Neuronal stem cell (in vitro differentiated cells): ENCODE data around the gene ZSWIM4.

ENCODE experiments used
- DNase-seq: peaks from one replicate; pipeline ENCODE4 v3.0.0-alpha.2; 2013; ENCODE audit warnings: low spot score
- H2AFZ ChIP-seq: one replicate; pipeline ENCODE4 v1.6.1; 2013; ENCODE audit warnings: mild to moderate bottlenecking, low read length, inconsistent platforms
- H2AK5ac ChIP-seq: 2 replicates; pipeline ENCODE4 v1.6.1; 2013; ENCODE audit warnings: low read depth, mild to moderate bottlenecking, inconsistent platforms, low read length, moderate library complexity, mixed read lengths
- H2BK120ac ChIP-seq: 2 replicates; pipeline ENCODE4 v1.6.1; 2013; ENCODE audit warnings: low read depth, mild to moderate bottlenecking, inconsistent platforms, low read length, moderate library complexity, mixed read lengths
- H2BK12ac ChIP-seq: one replicate; pipeline ENCODE4 v1.6.1; 2013; ENCODE audit warnings: low read length, inconsistent platforms
- H2BK15ac ChIP-seq: 2 replicates; pipeline ENCODE4 v1.6.1; 2013; ENCODE audit warnings: mild to moderate bottlenecking, low read length, inconsistent platforms, mixed read lengths
- H2BK5ac ChIP-seq: one replicate; pipeline ENCODE4 v1.6.1; 2013; ENCODE audit warnings: inconsistent platforms, mild to moderate bottlenecking, low read length, moderate library complexity
- H3K14ac ChIP-seq: one replicate; pipeline ENCODE4 v1.6.1; 2013; ENCODE audit warnings: low read length, inconsistent platforms
- H3K18ac ChIP-seq: 2 replicates; pipeline ENCODE4 v1.6.1; 2013; ENCODE audit warnings: low read length, inconsistent platforms
- H3K23ac ChIP-seq: 2 replicates; pipeline ENCODE4 v1.6.1; 2013; ENCODE audit warnings: low read depth, mild to moderate bottlenecking, mixed read lengths, low read length, inconsistent platforms; ENCODE audit not compliant: poor library complexity
- H3K27ac ChIP-seq: replicated peaks from 3 replicates; pipeline ENCODE4 v1.5.1; 2013; ENCODE audit warnings: low read length, inconsistent platforms
- H3K27me3 ChIP-seq, 3 experiments: 2 replicates each; pipeline ENCODE4 v1.6.1; 2013; ENCODE audit warnings: low read length in 3 of 3, mild to moderate bottlenecking in 2 of 3, inconsistent platforms in 1 of 3, low read depth in 1 of 3, mixed read lengths in 1 of 3, moderate library complexity in 1 of 3; ENCODE audit not compliant: control insufficient read depth in 3 of 3, insufficient read depth in 3 of 3
- H3K36me3 ChIP-seq, 2 donors: replicated peaks in 1 of 2; 2 replicates each; pipeline ENCODE4 v1.6.1; 2013; ENCODE audit warnings: low read length in 2 of 2; ENCODE audit not compliant: control insufficient read depth in 2 of 2, insufficient read depth in 2 of 2
- H3K4ac ChIP-seq: 2 replicates; pipeline ENCODE4 v1.6.1; 2013; ENCODE audit warnings: inconsistent platforms, mild to moderate bottlenecking, low read length, moderate library complexity
- H3K4me1 ChIP-seq, 2 donors: 1 replicate in 1 of 2; 2 replicates in 1 of 2; pipeline ENCODE4 v1.6.1; 2013; ENCODE audit warnings: low read length in 2 of 2, low read depth in 1 of 2; ENCODE audit not compliant: control insufficient read depth in 2 of 2, insufficient read depth in 1 of 2
- H3K4me2 ChIP-seq: one replicate; pipeline ENCODE4 v1.6.1; 2013; ENCODE audit warnings: mild to moderate bottlenecking, low read length, inconsistent platforms; ENCODE audit not compliant: insufficient read depth, poor library complexity, severe bottlenecking
- H3K4me3 ChIP-seq, 2 donors: 2 replicates each; pipeline ENCODE4 v1.5.1; 2013; ENCODE audit warnings: low read length in 2 of 2, mild to moderate bottlenecking in 2 of 2, inconsistent platforms in 1 of 2, moderate library complexity in 1 of 2
- H3K79me1 ChIP-seq: one replicate; pipeline ENCODE4 v1.6.1; 2013; ENCODE audit warnings: low read depth, mild to moderate bottlenecking, inconsistent platforms, low read length, moderate library complexity
- H3K9ac ChIP-seq: one replicate; pipeline ENCODE4 v1.6.1; 2013; ENCODE audit warnings: mild to moderate bottlenecking, low read depth, low read length, inconsistent platforms; ENCODE audit not compliant: poor library complexity
- H3K9me3 ChIP-seq, 2 donors: replicated peaks in 1 of 2; 2 replicates each; pipeline versions ENCODE3 to v1.6.1; 2013; ENCODE audit warnings: low read length in 2 of 2, mild to moderate bottlenecking in 2 of 2, inconsistent platforms in 1 of 2, low read depth in 1 of 2, mixed read lengths in 1 of 2, moderate library complexity in 1 of 2; ENCODE audit not compliant: control insufficient read depth in 2 of 2, insufficient read depth in 1 of 2
- H4K8ac ChIP-seq: one replicate; pipeline ENCODE4 v1.6.1; 2013; ENCODE audit warnings: low read depth, mild to moderate bottlenecking, inconsistent platforms, low read length, moderate library complexity
- H4K91ac ChIP-seq: one replicate; pipeline ENCODE4 v1.6.1; 2013; ENCODE audit warnings: low read length, low read depth, mild to moderate bottlenecking, inconsistent platforms; ENCODE audit not compliant: poor library complexity
- WGBS, 2 donors: extraction: QIAGEN DNeasy Blood & Tissue Kit; methylation state at CpG; one replicate each; pipeline ENCODE4 v1.1.7; 2013; ENCODE audit warnings: missing lambda C conversion rate in 2 of 2, mixed read lengths in 1 of 2; ENCODE audit not compliant: insufficient read length in 2 of 2, insufficient replicate concordance in 1 of 2; ENCODE audit errors: extremely low coverage in 2 of 2; 5-methylcytosine and 5-hydroxymethylcytosine counted together

ZSWIM4 gene

GRCh38 chr19:13876834-13877233 is 81.6 kb downstream of the ZSWIM4 start, which contains the start of gene NANOS3:
TSS of gene NANOS3 (plus strand) at chr19:13877134. CDS start at chr19:13877249, 115 bp downstream.
- peak within 1 kb of the TSS; percentile 81 for H3K23ac ChIP-seq
- no peak within 1 kb of the TSS for H4K91ac ChIP-seq
- H3K79me1 ChIP-seq: no peaks in the 10 kb centered on the region
- no peak within 1 kb of the TSS for H2BK120ac ChIP-seq
- H3K4ac ChIP-seq: no peak within 1 kb of the TSS
- peaks cover 21% of the 10 kb centered on the region in 2 donors for H3K4me1 ChIP-seq
- H3K27me3 ChIP-seq: peaks cover 0 to 3% (median 2%) of the 10 kb centered on the region in 3 experiments
- no CpG with 5 or more reads among the region's 5 CpGs for WGBS, 2 donors
- no peak within 1 kb of the TSS for H2BK12ac ChIP-seq
- peak within 1 kb of the TSS; percentile 60 for H3K18ac ChIP-seq
- no peak within 1 kb of the TSS for H2BK5ac ChIP-seq
- no peak within 1 kb of the TSS for H4K8ac ChIP-seq
- H3K4me2 ChIP-seq: no peak within 1 kb of the TSS
- H2BK15ac ChIP-seq: peak within 1 kb of the TSS; percentile 99
- peak within 1 kb of the TSS; percentile 74 for H3K9ac ChIP-seq
- H2AK5ac ChIP-seq: peak within 1 kb of the TSS; percentile 68
- no peaks in the 10 kb centered on the region for H3K36me3 ChIP-seq
- no peaks in the 10 kb centered on the region for H3K9me3 ChIP-seq
- no peak within 1 kb of the TSS for H3K4me3 ChIP-seq
- no peak within 1 kb of the TSS for H3K14ac ChIP-seq
- no peak for DNase-seq
- H2AFZ ChIP-seq: no peak within 1 kb of the TSS
- no peak within 1 kb of the TSS for H3K27ac ChIP-seq

GRCh38 chr19:13877303-13877702 is 82.1 kb downstream of the ZSWIM4 start:
- Histone ChIP-seq H3K27ac (no peak overlapping the region), H4K91ac (no peak overlapping the region), H2BK12ac (no peak overlapping the region), H2AFZ (no peak overlapping the region), H3K4me1 (peaks cover 23 to 25% of the 10 kb centered on the region in 2 donors), H3K23ac (peak overlapping the region; percentile 81), H3K4ac (no peak overlapping the region), H3K9ac (peak overlapping the region; percentile 74), H3K18ac (peak overlapping the region; percentile 60), H3K14ac (no peak overlapping the region), H2AK5ac (peak overlapping the region; percentile 61), H3K4me3 (no peak overlapping the region), H3K27me3 (peaks cover 0 to 3% (median 2%) of the 10 kb centered on the region in 3 experiments), H3K9me3 (no peaks in the 10 kb centered on the region), H3K36me3 (no peaks in the 10 kb centered on the region), H2BK5ac (no peak overlapping the region), H2BK15ac (peak overlapping the region; percentile 99), H3K79me1 (no peaks in the 10 kb centered on the region), H4K8ac (no peak overlapping the region), H3K4me2 (no peak overlapping the region), H2BK120ac (no peak overlapping the region)
- no CpG with 5 or more reads among the region's 27 CpGs for WGBS, 2 donors
- DNase-seq: no peak

- H3K14ac ChIP-seq: no peak overlapping the region
- H2AK5ac ChIP-seq: peak overlapping the region; percentile 5
- H3K79me1 ChIP-seq: no peaks in the 10 kb centered on the region
- no peak overlapping the region for H3K4ac ChIP-seq
- no CpG with 5 or more reads among the region's 34 CpGs for WGBS, 2 donors
- no peak overlapping the region for H2BK5ac ChIP-seq
- H4K91ac ChIP-seq: no peak overlapping the region
- peaks cover 19 to 23% of the 10 kb centered on the region in 2 donors for H3K4me1 ChIP-seq
- peak overlapping the region; percentile 53 for H3K4me2 ChIP-seq
- peaks cover 0 to 2% (median 2%) of the 10 kb centered on the region in 3 experiments for H3K27me3 ChIP-seq
- H3K9ac ChIP-seq: no peak overlapping the region
- H3K9me3 ChIP-seq: no peaks in the 10 kb centered on the region
- H4K8ac ChIP-seq: no peak overlapping the region
- no peak overlapping the region for H2BK120ac ChIP-seq
- H3K4me3 ChIP-seq: no peak overlapping the region
- no peak overlapping the region for H3K27ac ChIP-seq
- H3K18ac ChIP-seq: peak overlapping the region; percentile 95
- DNase-seq: peak; percentile 86
- H3K36me3 ChIP-seq: no peaks in the 10 kb centered on the region
- H2BK12ac ChIP-seq: no peak overlapping the region
- H2BK15ac ChIP-seq: peak overlapping the region; percentile 3
- H3K23ac ChIP-seq: no peak overlapping the region
- H2AFZ ChIP-seq: peak overlapping the region; percentile 85
Measured at GRCh38 chr19:13880059-13881043, 85.1 kb downstream of the ZSWIM4 start.

- peak overlapping the region; percentile 96 for H3K18ac ChIP-seq
- H2AK5ac ChIP-seq: peak overlapping the region; percentile 10
- H2BK12ac ChIP-seq: no peak overlapping the region
- DNase-seq: no peak
- H3K9me3 ChIP-seq: no peaks in the 10 kb centered on the region
- H3K9ac ChIP-seq: peak overlapping the region; percentile 78
- H2BK120ac ChIP-seq: no peak overlapping the region
- peak overlapping the region; percentile 16 for H3K23ac ChIP-seq
- no peaks in the 10 kb centered on the region for H3K79me1 ChIP-seq
- H2BK15ac ChIP-seq: peak overlapping the region; percentile 68
- no peak overlapping the region for H3K4ac ChIP-seq
- H4K8ac ChIP-seq: no peak overlapping the region
- H3K4me1 ChIP-seq: peaks cover 19 to 23% of the 10 kb centered on the region in 2 donors
- peak overlapping the region; percentile 92 for H4K91ac ChIP-seq
- no CpG with 5 or more reads among the region's 12 CpGs for WGBS, 2 donors
- no peak overlapping the region for H2BK5ac ChIP-seq
- H3K4me3 ChIP-seq: no peak overlapping the region
- H3K14ac ChIP-seq: no peak overlapping the region
- H3K4me2 ChIP-seq: peak overlapping the region; percentile 19
- peak overlapping the region; percentile 82 for H2AFZ ChIP-seq
- no peaks in the 10 kb centered on the region for H3K27me3 ChIP-seq
- no peak overlapping the region for H3K27ac ChIP-seq
- no peaks in the 10 kb centered on the region for H3K36me3 ChIP-seq
Measured at GRCh38 chr19:13881251-13881691, 86.0 kb downstream of the ZSWIM4 start.
